ENCODE measurements around the gene COL8A1. TPM values are rescaled to one million over a fixed set of nuclear protein-coding genes. Genes with fewer than 3 reads are reported as not detected.

Gene COL8A1
- total RNA-seq, 2 donors from 2014 or later = 2.3 to 2.8 TPM

DNA sequence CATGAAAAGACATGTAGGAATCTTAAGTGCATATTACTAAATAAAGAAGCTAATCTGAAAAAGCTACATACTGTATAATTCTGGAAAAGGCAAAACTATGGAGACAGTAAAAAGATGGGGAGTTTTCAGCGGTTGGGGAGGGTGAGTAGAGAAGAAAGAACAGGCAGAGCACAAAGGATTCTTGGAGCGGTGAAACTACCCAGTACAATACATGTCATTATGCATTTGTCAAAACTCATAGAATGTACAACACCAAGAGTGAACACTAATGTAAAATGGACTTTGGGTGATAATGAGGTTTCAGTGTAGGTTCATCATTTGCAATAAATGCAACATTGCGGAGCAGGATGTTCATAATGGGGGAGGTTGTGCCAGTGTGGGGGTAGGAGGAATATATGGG, 133.8 kb downstream of the COL8A1 start:
- ATAC-seq (no peak), DNase-seq (no peak)
- intact Hi-C loops (cut with DNase I, micrococcal nuclease) = no loop called here

DNA sequence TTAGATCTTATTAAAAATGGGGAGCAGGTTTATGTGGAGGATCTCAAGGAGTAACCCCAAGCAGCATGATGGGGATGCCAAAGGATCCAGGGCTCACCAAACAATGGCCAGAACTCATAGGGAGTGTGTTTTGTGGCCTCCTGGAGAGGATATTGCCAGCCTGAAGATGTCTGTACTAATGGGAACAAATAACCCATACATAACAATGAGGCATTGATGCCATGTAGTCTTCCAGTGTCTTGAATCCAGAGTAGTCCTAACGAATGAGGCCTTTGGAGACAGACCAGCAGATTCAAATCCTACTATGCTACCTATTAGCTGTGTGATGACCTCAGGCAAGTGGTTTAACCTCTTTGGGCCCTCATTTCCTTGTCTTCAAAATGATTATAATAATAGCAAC, 134.3 kb downstream of the COL8A1 start:
- DNase-seq = no peak

DNA sequence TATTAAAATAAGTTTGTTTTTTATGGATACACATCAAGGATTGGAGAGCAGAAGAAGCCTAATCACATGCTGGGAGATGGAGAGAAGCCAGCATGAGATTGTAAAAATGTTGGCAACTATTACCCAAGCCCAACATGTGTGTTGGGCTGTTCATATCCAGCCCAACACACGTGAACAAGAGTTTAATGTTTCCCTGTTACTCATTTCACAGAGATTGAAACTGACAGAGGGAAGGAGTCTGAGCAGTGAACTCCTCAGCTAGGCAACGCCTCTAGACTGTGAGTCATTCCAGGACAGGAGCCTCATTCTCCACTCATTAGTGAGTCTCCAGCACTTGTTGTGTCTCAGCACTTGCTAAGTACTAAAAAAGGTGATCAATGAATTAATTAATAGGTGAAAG, 136.1 kb downstream of the COL8A1 start:
- intact Hi-C loops (cut with DNase I, micrococcal nuclease) = no loop called here
- DNase-seq = no peak
- no peak for ATAC-seq

More for the DNA sequence above, 134.3 kb downstream of the COL8A1 start:
- no peak for ATAC-seq
- intact Hi-C loops (cut with DNase I, micrococcal nuclease) = no loop called here

DNA sequence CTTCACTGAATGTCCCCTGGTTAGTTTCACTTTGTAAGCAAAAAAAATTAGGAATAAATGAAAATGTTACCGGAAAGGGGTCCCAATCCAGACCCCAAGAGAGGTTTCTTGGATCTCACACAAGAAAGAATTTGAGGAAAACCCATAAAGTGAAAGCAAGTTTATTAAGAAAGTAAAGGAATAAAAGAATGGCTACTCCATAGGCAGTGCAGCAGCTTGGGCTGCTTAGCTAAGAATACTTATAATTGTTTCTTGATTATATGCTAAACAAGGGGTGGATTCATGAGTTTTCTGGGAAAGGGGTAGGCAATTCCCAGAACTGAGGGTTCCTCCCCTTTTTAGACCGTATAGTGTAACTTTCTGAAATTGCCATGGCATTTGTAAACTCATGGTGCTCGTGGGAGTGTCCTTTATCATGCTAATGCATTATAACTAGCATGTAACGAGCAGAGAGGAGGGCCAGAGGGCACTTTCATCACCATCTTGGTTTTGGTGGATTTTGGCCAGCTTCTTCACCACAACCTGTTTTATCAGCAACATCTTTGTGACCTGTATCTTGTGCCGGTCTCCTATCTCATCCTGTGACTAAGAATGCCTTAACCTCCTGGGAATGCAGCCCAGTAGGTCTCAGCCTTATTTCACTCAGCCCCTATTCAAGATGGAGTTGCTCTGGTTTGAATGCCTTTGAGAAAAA, 138.3 kb downstream of the COL8A1 start:
- ATAC-seq (no peak), DNase-seq (no peak)
- intact Hi-C loops (cut with DNase I, micrococcal nuclease) = no loop called here

DNA sequence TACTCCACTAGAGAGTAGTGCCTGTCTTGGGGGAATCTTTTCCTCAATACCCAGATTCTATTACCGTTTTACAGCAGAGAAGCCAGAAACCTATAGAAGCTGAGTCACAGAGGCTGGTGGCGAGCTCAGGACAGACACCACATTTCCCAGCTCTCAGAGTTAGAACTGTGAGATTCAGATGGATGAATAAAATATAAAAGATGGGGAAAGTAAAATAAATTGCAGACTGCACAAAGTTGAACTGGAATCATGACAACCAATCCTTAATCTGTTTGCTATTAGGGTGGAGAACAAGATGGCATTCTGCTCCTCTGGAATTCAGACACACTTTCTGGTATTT, 138.8 kb downstream of the COL8A1 start:
- DNase-seq (no peak), ATAC-seq (no peak)
- intact Hi-C loops (cut with DNase I, micrococcal nuclease) = no loop called here

DNA sequence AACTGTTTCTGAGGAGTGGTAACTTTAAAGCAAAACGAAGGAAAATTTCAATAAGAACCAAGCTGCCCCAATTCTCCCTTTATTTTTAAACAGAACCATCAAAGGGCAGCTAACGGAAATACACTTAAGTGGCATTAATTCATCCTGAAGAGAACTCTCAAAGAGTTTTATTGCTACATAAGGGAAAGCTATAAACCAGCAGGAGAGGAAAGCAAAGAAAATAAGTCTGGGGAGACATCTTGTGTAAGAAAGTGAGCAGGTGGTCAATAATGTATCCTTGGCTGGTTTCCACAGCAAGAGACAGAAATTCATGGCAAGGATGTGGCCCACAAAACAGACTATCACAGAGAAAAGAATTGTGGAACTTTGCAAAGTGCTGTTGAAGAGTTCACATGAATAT, 139.3 kb downstream of the COL8A1 start:
- intact Hi-C loops (cut with DNase I, micrococcal nuclease) = no loop called here
- DNase-seq (no peak), ATAC-seq (no peak)

GRCh38 chr3:99780749-99781148, 142.4 kb downstream of the COL8A1 start:
- no peak for DNase-seq
- no peak for ATAC-seq
- intact Hi-C loops (cut with DNase I, micrococcal nuclease) = no loop called here

DNA sequence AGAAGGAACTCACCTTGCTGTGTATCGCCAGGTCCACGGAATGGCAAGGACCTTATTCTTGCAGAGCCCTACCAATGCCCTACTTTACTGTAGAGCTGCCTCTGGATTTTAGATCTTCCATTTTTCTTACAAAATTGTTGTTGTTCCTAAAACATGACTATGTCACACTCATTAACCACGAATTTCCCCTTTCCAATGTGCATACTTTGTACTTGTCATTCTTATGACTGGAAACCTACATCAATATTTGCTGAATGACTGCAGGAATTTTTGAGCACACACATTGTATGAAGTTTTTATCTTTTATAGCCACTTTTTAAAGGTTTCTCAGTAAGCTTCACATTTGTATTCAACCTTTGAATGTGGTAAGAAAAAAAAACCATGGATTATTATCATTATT, 143.4 kb downstream of the COL8A1 start:
- intact Hi-C loops (cut with DNase I, micrococcal nuclease) = no loop called here
- ATAC-seq (no peak), DNase-seq (no peak)

- ATAC-seq (no peak), DNase-seq (no peak)
- intact Hi-C loops (cut with DNase I, micrococcal nuclease) = no loop called here
Measured at GRCh38 chr3:99783011-99783573, 144.7 kb downstream of the COL8A1 start.

GRCh38 chr3:99789011-99789721, 150.8 kb downstream of the COL8A1 start:
- ATAC-seq (peak; percentile 65), DNase-seq (no peak)
- intact Hi-C loops (cut with DNase I, micrococcal nuclease) = no loop called here

GRCh38 chr3:99794485-99794884, 156.1 kb downstream of the COL8A1 start:
- no peak for ATAC-seq
- DNase-seq = no peak
- intact Hi-C loops (cut with DNase I, micrococcal nuclease) = no loop called here

DNA sequence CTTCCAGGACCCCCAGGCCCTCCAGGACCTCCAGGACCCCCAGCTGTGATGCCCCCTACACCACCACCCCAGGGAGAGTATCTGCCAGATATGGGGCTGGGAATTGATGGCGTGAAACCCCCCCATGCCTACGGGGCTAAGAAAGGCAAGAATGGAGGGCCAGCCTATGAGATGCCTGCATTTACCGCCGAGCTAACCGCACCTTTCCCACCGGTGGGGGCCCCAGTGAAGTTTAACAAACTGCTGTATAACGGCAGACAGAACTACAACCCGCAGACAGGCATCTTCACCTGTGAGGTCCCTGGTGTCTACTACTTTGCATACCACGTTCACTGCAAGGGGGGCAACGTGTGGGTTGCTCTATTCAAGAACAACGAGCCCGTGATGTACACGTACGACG, 157.2 kb downstream of the COL8A1 start:
- no peak for ATAC-seq
- DNase-seq = no peak
- intact Hi-C loops (cut with DNase I, micrococcal nuclease) = no loop called here

DNA sequence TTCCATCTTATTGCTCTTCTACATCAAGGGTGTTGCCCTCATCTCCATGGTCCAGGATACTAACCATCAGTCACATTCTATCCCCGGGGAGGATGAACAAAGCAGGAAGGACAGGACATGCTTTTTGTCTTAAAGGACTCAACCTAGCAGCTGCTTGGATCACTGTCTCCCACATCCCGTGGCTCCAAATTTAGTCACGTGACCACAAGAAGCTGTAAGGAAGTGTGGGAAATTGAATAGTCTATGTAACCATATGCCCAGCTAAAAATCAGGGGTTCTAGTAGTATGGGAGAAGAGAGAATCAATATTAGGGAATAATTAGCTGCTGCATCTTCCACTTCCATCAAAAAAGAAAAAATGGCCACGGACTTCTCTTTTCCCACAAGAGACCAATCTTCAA, 161.0 kb downstream of the COL8A1 start:
- ATAC-seq = no peak
- intact Hi-C loops (cut with DNase I, micrococcal nuclease) = no loop called here
- no peak for DNase-seq

DNA sequence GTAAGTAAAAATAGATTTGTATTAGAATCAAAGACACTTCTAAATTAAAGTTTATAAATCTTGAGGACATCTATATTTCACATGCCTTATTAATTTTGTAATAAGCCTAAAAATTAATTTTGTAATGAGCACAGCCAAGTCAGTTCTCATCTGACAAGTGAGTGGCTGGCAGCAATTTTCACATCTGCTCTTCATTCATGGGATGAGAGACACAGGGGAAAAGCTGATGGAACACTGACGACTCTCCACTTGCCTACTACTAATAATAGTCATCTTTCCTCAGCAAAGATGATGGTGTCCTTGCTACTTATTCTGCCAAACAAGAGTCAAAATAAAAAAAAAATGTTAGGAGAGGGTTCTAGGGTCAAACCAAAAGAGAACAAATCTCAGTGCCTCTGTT, 164.9 kb downstream of the COL8A1 start:
- DNase-seq (no peak), ATAC-seq (no peak)
- intact Hi-C loops (cut with DNase I, micrococcal nuclease) = no loop called here

DNA sequence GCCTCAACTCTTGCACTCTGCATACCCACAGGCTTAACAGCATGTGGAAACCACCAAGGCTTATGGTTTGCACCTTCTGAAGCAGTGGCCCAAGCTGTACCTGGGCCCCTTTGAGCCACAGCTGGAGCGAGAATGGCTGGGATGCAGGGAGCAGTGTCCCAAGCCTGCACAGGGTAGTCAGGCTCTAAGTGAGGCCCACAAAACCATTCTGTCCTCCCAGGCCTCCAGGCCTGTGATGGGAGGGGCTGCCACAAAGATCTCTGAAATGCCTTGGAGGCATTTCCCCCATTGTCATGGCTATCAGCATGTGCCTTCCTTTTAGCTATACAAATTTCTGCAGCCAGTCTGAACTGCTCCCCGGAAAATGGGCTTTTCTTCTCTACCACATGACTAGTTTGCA, 166.8 kb downstream of the COL8A1 start:
- intact Hi-C loops (cut with DNase I, micrococcal nuclease) = no loop called here
- no peak for ATAC-seq
- DNase-seq = no peak

DNA sequence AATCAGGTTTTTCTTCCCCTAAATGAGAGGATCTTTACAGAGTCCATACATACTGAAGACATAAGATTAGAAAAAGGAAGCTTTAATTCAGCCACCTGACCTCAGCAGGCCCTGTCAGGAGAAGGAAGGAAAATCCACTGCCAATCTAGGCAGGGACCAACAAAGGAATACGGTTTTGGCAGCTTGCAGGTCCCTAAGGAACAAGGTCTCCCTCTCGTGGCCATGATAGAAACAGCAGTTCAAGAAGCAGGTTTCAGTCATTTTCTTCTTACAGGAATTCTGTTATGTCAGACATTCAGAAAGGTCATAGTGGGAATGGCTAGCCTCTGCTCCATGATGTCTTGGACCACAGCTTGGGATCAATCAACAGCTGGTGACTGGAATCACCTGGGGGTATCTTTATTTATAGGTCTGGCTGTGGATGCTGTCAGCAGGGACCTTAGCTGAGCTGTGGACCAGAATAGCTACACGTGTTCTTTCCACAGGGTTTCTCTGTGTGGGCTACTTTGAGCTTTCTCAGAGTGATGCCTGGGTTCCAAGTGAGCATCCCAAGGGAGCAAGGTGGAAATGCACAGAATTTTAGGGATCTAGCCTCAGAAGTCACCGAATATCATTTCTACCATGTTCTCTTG, 169.9 kb downstream of the COL8A1 start:
- ATAC-seq = peak; percentile 27
- intact Hi-C loops (cut with DNase I, micrococcal nuclease) = no loop called here
- peak in 1 of 2 donors; percentile 37 for DNase-seq

DNA sequence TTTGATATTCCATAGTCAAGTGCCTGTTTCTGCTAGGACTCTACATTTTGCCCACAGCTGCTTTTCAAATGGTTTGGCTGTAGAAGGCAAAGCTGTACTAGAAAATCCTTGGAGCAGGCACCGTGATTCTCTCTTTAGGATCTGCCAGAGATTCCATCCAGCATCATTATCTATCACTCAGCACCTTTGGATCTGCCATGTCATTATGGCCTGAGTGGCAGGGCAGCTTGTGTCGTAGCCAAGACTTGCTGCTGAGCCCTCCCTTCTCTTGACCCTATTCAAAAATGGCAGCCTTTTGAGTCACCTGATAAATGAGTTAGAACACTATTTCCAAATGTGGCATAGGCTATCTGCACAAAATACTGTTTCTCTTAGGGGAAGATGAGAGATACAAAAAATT, 171.2 kb downstream of the COL8A1 start:
- DNase-seq = no peak
- no peak for ATAC-seq
- intact Hi-C loops (cut with DNase I, micrococcal nuclease) = no loop called here

GRCh38 chr3:99810403-99810802, 172.0 kb downstream of the COL8A1 start:
- DNase-seq (no peak), ATAC-seq (no peak)
- intact Hi-C loops (cut with DNase I, micrococcal nuclease) = no loop called here

GRCh38 chr3:99817047-99817436, 178.6 kb downstream of the COL8A1 start:
- DNase-seq (peak in 1 of 2 donors; percentile 13), ATAC-seq (no peak)
- intact Hi-C loops (cut with DNase I, micrococcal nuclease) = no loop called here

Data from left colon (tissue), 2 donors.